ENCODE results near the gene ZNF500.

ZNF500 gene

GRCh38 chr16:4724661-4725270, 42.2 kb downstream of the ZNF500 start:
- TF ChIP-seq FOXP2 (optimal IDR thresholded peaks at IDR 0.05; ENCODE audit: borderline replicate concordance, extremely low read depth, extremely low read length, insufficient read depth) = no peak
- no peak for TF ChIP-seq REST (IDR thresholded peaks at IDR 0.05; ENCODE audit: insufficient read depth in 1 of 2, low read depth in 2 of 2, low read length in 2 of 2)
- no peak for TF ChIP-seq POLR2AphosphoS5 (IDR thresholded peaks at IDR 0.05; ENCODE audit: low read depth, low read length)
- no peak for TF ChIP-seq TAF1 (IDR thresholded peaks at IDR 0.05; ENCODE audit: borderline replicate concordance, insufficient read depth, low read length)
- no peak for TF ChIP-seq SIN3A (IDR thresholded peaks at IDR 0.05; ENCODE audit: borderline replicate concordance, insufficient read depth, low read length)

- TF ChIP-seq FOXP2 (optimal IDR thresholded peaks at IDR 0.05; ENCODE audit: borderline replicate concordance, extremely low read depth, extremely low read length, insufficient read depth) (no peak), REST (IDR thresholded peaks at IDR 0.05; ENCODE audit: insufficient read depth in 1 of 2, low read depth in 2 of 2, low read length in 2 of 2) (no peak), TAF1 (IDR thresholded peaks at IDR 0.05; ENCODE audit: borderline replicate concordance, insufficient read depth, low read length) (no peak), SIN3A (IDR thresholded peaks at IDR 0.05; ENCODE audit: borderline replicate concordance, insufficient read depth, low read length) (no peak), POLR2AphosphoS5 (IDR thresholded peaks at IDR 0.05; ENCODE audit: low read depth, low read length) (no peak)
Observed at GRCh38 chr16:4723071-4723767, 43.7 kb downstream of the ZNF500 start.

GRCh38 chr16:4718466-4718865, 48.5 kb downstream of the ZNF500 start:
- no peak for TF ChIP-seq POLR2AphosphoS5 (IDR thresholded peaks at IDR 0.05; ENCODE audit: low read depth, low read length)
- TF ChIP-seq TAF1 (IDR thresholded peaks at IDR 0.05; ENCODE audit: borderline replicate concordance, insufficient read depth, low read length) = no peak
- no peak for TF ChIP-seq FOXP2 (optimal IDR thresholded peaks at IDR 0.05; ENCODE audit: borderline replicate concordance, extremely low read depth, extremely low read length, insufficient read depth)
- no peak for TF ChIP-seq SIN3A (IDR thresholded peaks at IDR 0.05; ENCODE audit: borderline replicate concordance, insufficient read depth, low read length)
- TF ChIP-seq REST (IDR thresholded peaks at IDR 0.05; ENCODE audit: insufficient read depth in 1 of 2, low read depth in 2 of 2, low read length in 2 of 2) = no peak

GRCh38 chr16:4714996-4715395, 52.0 kb downstream of the ZNF500 start:
- TF ChIP-seq FOXP2 (optimal IDR thresholded peaks at IDR 0.05; ENCODE audit: borderline replicate concordance, extremely low read depth, extremely low read length, insufficient read depth) (no peak), REST (IDR thresholded peaks at IDR 0.05; ENCODE audit: insufficient read depth in 1 of 2, low read depth in 2 of 2, low read length in 2 of 2) (no peak), TAF1 (IDR thresholded peaks at IDR 0.05; ENCODE audit: borderline replicate concordance, insufficient read depth, low read length) (no peak), SIN3A (IDR thresholded peaks at IDR 0.05; ENCODE audit: borderline replicate concordance, insufficient read depth, low read length) (no peak), POLR2AphosphoS5 (IDR thresholded peaks at IDR 0.05; ENCODE audit: low read depth, low read length) (no peak)
